Uterus (tissue), 4 donors: ENCODE data around the gene RARRES2. TPM values are rescaled to one million over a fixed set of nuclear protein-coding genes. Genes with fewer than 3 reads are reported as not detected.
"Not testable (repeated sequence)": the region's sequence is repeated elsewhere in the genome, so short reads cannot be mapped to it uniquely, and the experiment has no call there.

Source experiments
- DNase-seq, 2 donors: peaks; one replicate each; pipeline ENCODE4 v3.0.0-alpha.2; 2019 to 2020
- H3K27ac ChIP-seq, 2 donors: fragments of 200-600 bp; sonication (generic); 1 replicate in 1 of 2; 2 replicates in 1 of 2; pipeline ENCODE4 v1.5.1; 2016 to 2018
- H3K27me3 ChIP-seq, 2 donors: fragments of 200-600 bp; sonication (generic); one replicate each; pipeline ENCODE4 v1.5.1; 2018 to 2019; ENCODE audit warnings: control low read depth in 1 of 2
- H3K36me3 ChIP-seq, 2 donors: fragments of 200-600 bp; sonication (generic); one replicate each; pipeline ENCODE4 v1.5.1; 2019; ENCODE audit warnings: control low read depth in 1 of 2
- H3K4me1 ChIP-seq, 2 donors: fragments of 200-600 bp; sonication (generic); one replicate each; pipeline ENCODE4 v1.5.1; 2018 to 2019; ENCODE audit warnings: control low read depth in 1 of 2
- H3K4me3 ChIP-seq, 2 donors: fragments of 200-600 bp; sonication (generic); 1 replicate in 1 of 2; 2 replicates in 1 of 2; pipeline ENCODE4 v1.5.1; 2018 to 2019; ENCODE audit warnings: mild to moderate bottlenecking in 1 of 2
- H3K9me3 ChIP-seq, 2 donors: fragments of 200-600 bp; sonication (generic); one replicate each; pipeline ENCODE4 v1.5.1; 2019; ENCODE audit warnings: control low read depth in 1 of 2
- POLR2A ChIP-seq, 2 donors: fragments of 450-650 bp; IDR thresholded peaks; one replicate each; pipeline ENCODE4 v1.6.1; 2016; ENCODE audit warnings: antibody characterized with exemption in 2 of 2, mild to moderate bottlenecking in 1 of 2, moderate library complexity in 1 of 2
- intact Hi-C: fragments of 100-400 bp; cut with DNase I; formaldehyde crosslinking; loops from one replicate; pipeline ENCODE4 v1.15.1; 2023; ENCODE audit warnings: low total_unique reads
- total RNA-seq, 4 donors: library from RNA; depleted of rRNA in 3 of 4; stranded (reverse); fragments of >200 nt in 3 of 4; gene quantifications; one replicate each; pipeline versions ENCODE4 v1.1.0 to v1.2.4, GENCODE V29; 2014 to 2023
- TF ChIP-seq, protein P1 (sequence below), 4 experiments: fragments of 200-600 bp in 2 of 4; fragments of 450-650 bp in 2 of 4; sonication (generic) in 2 of 4; IDR thresholded peaks; one replicate each; pipeline ENCODE4 v1.5.1; 2016 to 2019; ENCODE audit warnings: antibody characterized with exemption in 4 of 4, mild to moderate bottlenecking in 2 of 4, moderate library complexity in 1 of 4
- donor health status: DM: yes; HTN: yes; CAD: no.

The RARRES2 gene
- total RNA-seq, 4 donors from 2014 or later, result 128 to 536 (median 236) TPM

DNA sequence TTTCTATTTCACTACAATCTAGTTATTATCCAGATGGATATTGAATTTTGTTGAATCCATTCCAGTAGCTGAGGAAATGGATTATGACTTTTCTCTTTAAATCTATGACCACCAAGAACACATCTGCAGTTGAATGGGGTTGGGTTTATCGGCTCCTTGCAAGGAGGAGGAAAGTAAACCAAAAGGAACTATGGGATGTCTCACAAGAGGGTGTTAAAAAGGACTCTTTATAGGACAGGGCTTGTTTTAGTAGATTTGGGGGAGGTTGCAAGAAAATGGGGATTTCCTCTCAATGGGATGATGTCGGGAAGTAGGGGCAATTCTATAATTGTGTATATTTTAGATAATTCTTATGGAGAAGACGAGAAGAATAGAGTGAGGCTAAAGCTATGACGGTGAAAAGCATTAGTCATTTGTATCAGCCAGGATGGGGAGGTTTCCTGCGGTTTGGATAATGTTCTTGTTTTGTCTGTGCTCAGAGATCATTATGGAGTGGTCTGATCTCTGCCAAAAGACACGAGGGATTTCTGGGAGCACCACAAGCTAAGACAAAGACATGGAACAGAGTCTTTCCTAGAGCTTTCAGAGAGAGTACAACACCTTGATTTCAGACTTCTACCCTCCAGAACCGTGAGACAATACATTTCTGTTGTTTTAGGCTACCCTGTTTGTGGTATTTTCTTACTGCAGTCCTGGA, 23.5 kb downstream of the RARRES2 start:
- Histone ChIP-seq H3K9me3 (no peaks in the 10 kb centered on the region), H3K4me3 (no peak overlapping the region), H3K36me3 (no peaks in the 10 kb centered on the region), H3K4me1 (no peaks in the 10 kb centered on the region), H3K27me3 (no peaks in the 10 kb centered on the region), H3K27ac (no peak overlapping the region)
- TF ChIP-seq, protein P1, sequence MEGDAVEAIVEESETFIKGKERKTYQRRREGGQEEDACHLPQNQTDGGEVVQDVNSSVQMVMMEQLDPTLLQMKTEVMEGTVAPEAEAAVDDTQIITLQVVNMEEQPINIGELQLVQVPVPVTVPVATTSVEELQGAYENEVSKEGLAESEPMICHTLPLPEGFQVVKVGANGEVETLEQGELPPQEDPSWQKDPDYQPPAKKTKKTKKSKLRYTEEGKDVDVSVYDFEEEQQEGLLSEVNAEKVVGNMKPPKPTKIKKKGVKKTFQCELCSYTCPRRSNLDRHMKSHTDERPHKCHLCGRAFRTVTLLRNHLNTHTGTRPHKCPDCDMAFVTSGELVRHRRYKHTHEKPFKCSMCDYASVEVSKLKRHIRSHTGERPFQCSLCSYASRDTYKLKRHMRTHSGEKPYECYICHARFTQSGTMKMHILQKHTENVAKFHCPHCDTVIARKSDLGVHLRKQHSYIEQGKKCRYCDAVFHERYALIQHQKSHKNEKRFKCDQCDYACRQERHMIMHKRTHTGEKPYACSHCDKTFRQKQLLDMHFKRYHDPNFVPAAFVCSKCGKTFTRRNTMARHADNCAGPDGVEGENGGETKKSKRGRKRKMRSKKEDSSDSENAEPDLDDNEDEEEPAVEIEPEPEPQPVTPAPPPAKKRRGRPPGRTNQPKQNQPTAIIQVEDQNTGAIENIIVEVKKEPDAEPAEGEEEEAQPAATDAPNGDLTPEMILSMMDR (IDR thresholded peaks at IDR 0.05), result no peak
- no peak for DNase-seq
- intact Hi-C loops, result no loop called here

DNA sequence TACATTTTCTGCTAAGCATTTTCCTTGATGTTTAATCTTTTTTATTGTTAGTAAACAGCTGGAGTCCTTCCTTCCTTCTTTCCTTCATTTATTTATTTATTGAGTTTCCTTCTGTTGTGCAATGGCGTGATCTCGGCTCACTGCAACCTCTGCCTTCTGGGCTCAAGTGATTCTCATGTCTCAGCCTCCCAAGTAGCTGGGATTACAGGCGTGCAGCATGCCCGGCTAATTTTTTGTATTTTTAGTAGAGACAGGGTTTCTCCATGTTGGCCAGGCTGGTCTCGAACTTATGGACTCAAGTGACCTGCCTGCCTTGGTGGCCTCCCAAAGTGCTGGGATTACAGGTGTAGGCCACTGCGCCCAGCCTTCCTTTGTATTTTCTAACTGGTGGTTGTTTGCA, 24.4 kb downstream of the RARRES2 start:
- H3K4me1 ChIP-seq, DNase-seq, H3K9me3 ChIP-seq, H3K36me3 ChIP-seq, H3K27me3 ChIP-seq, H3K27ac ChIP-seq, H3K4me3 ChIP-seq, intact Hi-C loops: not testable (repeated sequence)

DNA sequence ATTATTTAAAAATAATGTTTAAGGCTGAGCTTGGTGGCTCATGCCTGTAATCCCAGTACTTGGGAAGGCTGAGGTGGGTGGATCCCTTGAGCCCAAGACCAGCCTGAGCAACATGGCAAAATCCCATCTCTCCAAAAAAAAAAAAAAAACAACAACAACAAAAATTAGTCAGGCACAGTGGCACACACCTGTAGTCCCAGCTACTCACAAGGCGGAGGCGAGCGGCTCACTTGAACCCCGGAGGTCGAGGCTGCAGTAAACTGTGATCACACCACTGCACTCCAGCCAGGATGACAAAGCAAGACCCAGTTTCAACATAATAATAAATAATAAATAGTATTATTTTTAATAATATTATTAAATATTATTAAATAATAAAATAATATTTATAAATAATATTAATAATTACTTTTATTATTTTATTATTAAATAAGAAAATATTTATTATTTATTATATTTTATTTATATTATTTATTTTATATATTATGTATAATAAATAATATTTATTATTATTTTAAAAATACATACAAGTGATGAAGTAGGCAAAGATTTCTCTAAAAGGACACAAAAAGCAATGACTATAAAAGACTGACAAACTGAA, 26.7 kb downstream of the RARRES2 start:
- no peak overlapping the region for H3K27ac ChIP-seq
- no peaks in the 10 kb centered on the region for H3K4me1 ChIP-seq
- no peak for DNase-seq
- no peak for TF ChIP-seq POLR2A (IDR thresholded peaks at IDR 0.05)
- TF ChIP-seq, protein P1 (IDR thresholded peaks at IDR 0.05), result no peak
- H3K9me3 ChIP-seq, result no peaks in the 10 kb centered on the region
- no peaks in the 10 kb centered on the region for H3K36me3 ChIP-seq
- H3K27me3 ChIP-seq, result no peaks in the 10 kb centered on the region
- intact Hi-C loops, result no loop called here
- no peak overlapping the region for H3K4me3 ChIP-seq

DNA sequence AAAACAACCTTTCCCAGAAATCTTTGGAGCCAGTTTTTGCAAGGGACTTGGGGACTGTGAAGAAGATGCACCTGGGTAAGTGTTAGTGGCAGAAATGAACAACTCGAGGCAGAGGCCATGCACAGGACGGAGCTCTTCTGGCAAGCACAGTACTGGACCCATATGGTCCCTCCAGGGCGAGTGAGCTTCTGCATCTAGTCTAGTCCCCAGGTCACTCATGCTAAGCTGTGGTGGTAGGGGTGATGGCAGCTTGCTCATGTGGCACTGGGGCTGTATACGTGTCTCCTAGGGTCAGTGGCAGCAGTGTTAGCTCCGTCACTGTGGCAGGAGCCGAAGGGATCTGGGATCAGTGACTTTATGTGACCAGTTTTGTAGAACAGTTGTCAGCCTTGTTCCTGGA, 27.6 kb downstream of the RARRES2 start:
- Histone ChIP-seq H3K27ac (no peak overlapping the region), H3K36me3 (no peaks in the 10 kb centered on the region), H3K27me3 (no peaks in the 10 kb centered on the region), H3K4me1 (no peaks in the 10 kb centered on the region), H3K4me3 (no peak overlapping the region), H3K9me3 (no peaks in the 10 kb centered on the region)
- TF ChIP-seq POLR2A (IDR thresholded peaks at IDR 0.05), result no peak
- TF ChIP-seq, protein P1 (IDR thresholded peaks at IDR 0.05), result no peak
- intact Hi-C loops, result no loop called here
- no peak for DNase-seq

DNA sequence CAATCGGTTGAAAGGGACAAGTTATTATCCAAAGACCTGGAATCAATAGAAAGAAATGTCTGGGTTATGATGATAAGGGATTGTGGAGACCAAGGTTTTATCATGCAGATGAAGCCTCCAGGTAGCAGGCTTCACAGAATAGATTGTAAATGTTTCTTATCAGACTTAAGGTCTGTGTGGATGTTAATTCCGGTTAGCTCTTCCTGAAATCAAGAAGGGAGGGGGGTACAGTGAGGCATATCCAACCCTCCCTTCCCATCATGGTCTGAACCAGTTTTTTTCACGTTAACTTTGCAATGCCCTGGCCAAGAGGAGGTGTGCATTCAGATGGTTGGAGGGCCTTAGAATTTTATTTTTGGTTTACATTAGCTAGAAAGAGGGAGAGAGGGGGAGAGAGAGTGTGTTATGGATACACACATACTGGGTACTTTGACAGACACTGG, 28.0 kb downstream of the RARRES2 start:
- Histone ChIP-seq H3K27ac (no peak overlapping the region), H3K4me3 (no peak overlapping the region), H3K27me3 (no peaks in the 10 kb centered on the region), H3K4me1 (no peaks in the 10 kb centered on the region), H3K36me3 (no peaks in the 10 kb centered on the region), H3K9me3 (no peaks in the 10 kb centered on the region)
- DNase-seq, result no peak
- intact Hi-C loops, result no loop called here
- no peak for TF ChIP-seq POLR2A (IDR thresholded peaks at IDR 0.05)
- TF ChIP-seq, protein P1 (IDR thresholded peaks at IDR 0.05), result no peak

DNA sequence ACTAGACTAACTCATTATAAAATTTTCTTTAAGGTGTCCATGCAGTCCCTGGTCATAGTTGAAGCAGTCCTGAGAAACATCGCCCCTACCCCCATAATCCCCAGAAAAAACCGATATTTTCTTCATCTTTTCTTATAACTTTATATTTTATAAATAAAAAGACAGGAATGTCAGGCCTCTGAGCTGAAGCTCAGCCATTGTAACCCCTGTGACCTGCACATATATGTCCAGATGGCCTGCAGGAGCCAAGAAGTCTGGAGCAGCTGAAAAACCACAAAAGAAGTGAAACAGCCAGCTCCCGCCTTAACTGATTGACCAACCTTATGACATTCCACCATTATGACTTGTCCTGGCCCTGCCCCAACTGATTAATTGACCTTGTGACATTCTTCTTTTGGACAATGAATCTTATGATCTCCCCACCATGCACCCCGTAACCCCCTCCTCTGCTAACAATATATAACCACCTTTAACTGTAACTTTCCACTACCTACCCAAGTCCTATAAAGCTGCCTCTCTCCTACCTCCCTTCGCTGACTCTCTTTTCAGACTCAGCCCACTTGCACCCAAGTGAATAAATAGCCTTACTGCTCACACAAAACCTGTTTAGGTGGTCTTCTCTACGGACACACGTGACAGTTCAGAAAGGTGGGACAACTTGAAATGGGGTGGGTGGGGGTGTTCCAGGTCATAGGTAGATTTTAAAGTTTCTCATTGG, 28.6 kb downstream of the RARRES2 start:
- intact Hi-C loops, result not testable (repeated sequence)

More for the DNA sequence above, 28.6 kb downstream of the RARRES2 start:
- H3K9me3 ChIP-seq, H3K27me3 ChIP-seq, H3K4me1 ChIP-seq, DNase-seq, H3K4me3 ChIP-seq, H3K27ac ChIP-seq, H3K36me3 ChIP-seq: not testable (repeated sequence)
